Loucy (cell line): ENCODE measurements around the gene CREBRF.
"Not testable (repeated sequence)": the region's sequence is repeated elsewhere in the genome, so short reads cannot be mapped to it uniquely, and the experiment has no call there.

ENCODE experiments used
- H2AFZ ChIP-seq: fragments of 200-600 bp; sonication (generic); 2 replicates; pipeline ENCODE4 v1.6.0; 2016; ENCODE audit warnings: antibody characterized with exemption, mild to moderate bottlenecking, low read length, moderate library complexity
- H3F3A ChIP-seq: fragments of 200-600 bp; 2 replicates; pipeline ENCODE4 v1.6.0; 2016; ENCODE audit warnings: antibody characterized with exemption, low read depth, mild to moderate bottlenecking
- H3K27me3 ChIP-seq: fragments of 200-600 bp; sonication (generic); 2 replicates; pipeline ENCODE4 v1.6.1; 2014; ENCODE audit warnings: low read length, mild to moderate bottlenecking; ENCODE audit not compliant: insufficient read depth, poor library complexity, severe bottlenecking
- H3K36me3 ChIP-seq: fragments of 200-600 bp; sonication (generic); 2 replicates; pipeline ENCODE4 v1.6.1; 2016; ENCODE audit warnings: low read length; ENCODE audit not compliant: insufficient read depth
- H3K4me1 ChIP-seq: fragments of 200-600 bp; sonication (generic); 2 replicates; pipeline ENCODE4 v1.5.1; 2014; ENCODE audit warnings: low read length, mild to moderate bottlenecking; ENCODE audit not compliant: insufficient read depth, poor library complexity, severe bottlenecking
- H3K4me2 ChIP-seq: fragments of 200-600 bp; sonication (generic); 2 replicates; pipeline ENCODE4 v1.6.0; 2014; ENCODE audit warnings: antibody characterized with exemption, low read length, low read depth, mild to moderate bottlenecking; ENCODE audit not compliant: poor library complexity, severe bottlenecking
- H3K4me3 ChIP-seq: fragments of 200-600 bp; sonication (generic); 2 replicates; pipeline ENCODE4 v1.5.1; 2014; ENCODE audit warnings: low read length, mild to moderate bottlenecking, mixed read lengths; ENCODE audit not compliant: poor library complexity, severe bottlenecking
- H3K79me2 ChIP-seq: fragments of 200-600 bp; sonication (generic); 2 replicates; pipeline ENCODE4 v1.6.1; 2014; ENCODE audit warnings: low read length; ENCODE audit not compliant: insufficient read depth
- H3K9ac ChIP-seq: fragments of 200-600 bp; sonication (generic); 2 replicates; pipeline ENCODE4 v1.6.0; 2014; ENCODE audit warnings: mild to moderate bottlenecking, low read depth, low read length, moderate library complexity; ENCODE audit not compliant: poor library complexity, severe bottlenecking
- H3K9me2 ChIP-seq: fragments of 200-600 bp; sonication (generic); replicated peaks from 2 replicates; pipeline ENCODE4 v1.6.1; 2016; ENCODE audit warnings: low read depth, low read length, mixed read lengths
- H3K9me3 ChIP-seq: fragments of 200-600 bp; sonication (generic); 2 replicates; pipeline ENCODE4 v1.6.1; 2014; ENCODE audit warnings: mild to moderate bottlenecking, antibody characterized with exemption, low read length, low read depth; ENCODE audit not compliant: insufficient read depth
- H4K20me1 ChIP-seq: fragments of 200-600 bp; sonication (generic); 2 replicates; pipeline ENCODE4 v1.6.0; 2014; ENCODE audit warnings: antibody characterized with exemption, low read length, mild to moderate bottlenecking; ENCODE audit not compliant: insufficient read depth, poor library complexity, severe bottlenecking
- EZH2phosphoT487 ChIP-seq: fragments of 200-600 bp; IDR thresholded peaks from 2 replicates; pipeline ENCODE4 v1.6.1; 2018; ENCODE audit warnings: antibody characterized with exemption, mild to moderate bottlenecking, moderate library complexity, borderline replicate concordance
- TF ChIP-seq, protein P1 (sequence below): fragments of 200-600 bp; sonication (generic); conservative IDR thresholded peaks from 2 replicates; pipeline ENCODE4 v1.5.1; 2014; ENCODE audit warnings: mild to moderate bottlenecking, antibody characterized with exemption, low read length

The CREBRF gene

DNA sequence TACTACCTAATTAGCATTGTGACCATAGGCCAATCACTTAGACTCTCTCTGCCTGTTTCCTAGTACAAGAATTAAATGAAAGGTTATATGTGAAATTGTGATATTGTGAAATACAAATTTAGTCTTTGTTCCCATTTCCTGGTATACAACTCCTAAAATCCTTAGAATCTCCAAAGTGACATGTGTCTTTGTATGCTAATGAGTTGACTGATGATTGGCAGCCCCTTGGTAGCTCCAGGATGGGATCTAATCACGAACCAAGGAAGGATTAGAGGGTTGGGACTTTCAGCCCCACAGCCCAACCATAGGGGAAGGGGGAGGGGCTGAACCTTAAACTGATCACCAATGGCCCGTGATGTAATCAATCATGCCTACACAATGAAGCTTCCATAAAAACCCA, 41.0 kb upstream of the CREBRF start:
- H3K4me3 ChIP-seq, result no peak overlapping the region
- no peak overlapping the region for H3K4me2 ChIP-seq
- H3F3A ChIP-seq, result no peaks in the 10 kb centered on the region
- no peak for TF ChIP-seq EZH2phosphoT487
- TF ChIP-seq, protein P1, sequence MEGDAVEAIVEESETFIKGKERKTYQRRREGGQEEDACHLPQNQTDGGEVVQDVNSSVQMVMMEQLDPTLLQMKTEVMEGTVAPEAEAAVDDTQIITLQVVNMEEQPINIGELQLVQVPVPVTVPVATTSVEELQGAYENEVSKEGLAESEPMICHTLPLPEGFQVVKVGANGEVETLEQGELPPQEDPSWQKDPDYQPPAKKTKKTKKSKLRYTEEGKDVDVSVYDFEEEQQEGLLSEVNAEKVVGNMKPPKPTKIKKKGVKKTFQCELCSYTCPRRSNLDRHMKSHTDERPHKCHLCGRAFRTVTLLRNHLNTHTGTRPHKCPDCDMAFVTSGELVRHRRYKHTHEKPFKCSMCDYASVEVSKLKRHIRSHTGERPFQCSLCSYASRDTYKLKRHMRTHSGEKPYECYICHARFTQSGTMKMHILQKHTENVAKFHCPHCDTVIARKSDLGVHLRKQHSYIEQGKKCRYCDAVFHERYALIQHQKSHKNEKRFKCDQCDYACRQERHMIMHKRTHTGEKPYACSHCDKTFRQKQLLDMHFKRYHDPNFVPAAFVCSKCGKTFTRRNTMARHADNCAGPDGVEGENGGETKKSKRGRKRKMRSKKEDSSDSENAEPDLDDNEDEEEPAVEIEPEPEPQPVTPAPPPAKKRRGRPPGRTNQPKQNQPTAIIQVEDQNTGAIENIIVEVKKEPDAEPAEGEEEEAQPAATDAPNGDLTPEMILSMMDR, result no peak
- no peaks in the 10 kb centered on the region for H3K9me2 ChIP-seq
- peaks cover 5% of the 10 kb centered on the region for H4K20me1 ChIP-seq
- peaks cover 27% of the 10 kb centered on the region for H3K79me2 ChIP-seq
- no peaks in the 10 kb centered on the region for H3K4me1 ChIP-seq
- H2AFZ ChIP-seq, result no peak overlapping the region
- no peaks in the 10 kb centered on the region for H3K36me3 ChIP-seq
- no peak overlapping the region for H3K9ac ChIP-seq
- H3K9me3 ChIP-seq, result no peaks in the 10 kb centered on the region
- H3K27me3 ChIP-seq, result no peaks in the 10 kb centered on the region

DNA sequence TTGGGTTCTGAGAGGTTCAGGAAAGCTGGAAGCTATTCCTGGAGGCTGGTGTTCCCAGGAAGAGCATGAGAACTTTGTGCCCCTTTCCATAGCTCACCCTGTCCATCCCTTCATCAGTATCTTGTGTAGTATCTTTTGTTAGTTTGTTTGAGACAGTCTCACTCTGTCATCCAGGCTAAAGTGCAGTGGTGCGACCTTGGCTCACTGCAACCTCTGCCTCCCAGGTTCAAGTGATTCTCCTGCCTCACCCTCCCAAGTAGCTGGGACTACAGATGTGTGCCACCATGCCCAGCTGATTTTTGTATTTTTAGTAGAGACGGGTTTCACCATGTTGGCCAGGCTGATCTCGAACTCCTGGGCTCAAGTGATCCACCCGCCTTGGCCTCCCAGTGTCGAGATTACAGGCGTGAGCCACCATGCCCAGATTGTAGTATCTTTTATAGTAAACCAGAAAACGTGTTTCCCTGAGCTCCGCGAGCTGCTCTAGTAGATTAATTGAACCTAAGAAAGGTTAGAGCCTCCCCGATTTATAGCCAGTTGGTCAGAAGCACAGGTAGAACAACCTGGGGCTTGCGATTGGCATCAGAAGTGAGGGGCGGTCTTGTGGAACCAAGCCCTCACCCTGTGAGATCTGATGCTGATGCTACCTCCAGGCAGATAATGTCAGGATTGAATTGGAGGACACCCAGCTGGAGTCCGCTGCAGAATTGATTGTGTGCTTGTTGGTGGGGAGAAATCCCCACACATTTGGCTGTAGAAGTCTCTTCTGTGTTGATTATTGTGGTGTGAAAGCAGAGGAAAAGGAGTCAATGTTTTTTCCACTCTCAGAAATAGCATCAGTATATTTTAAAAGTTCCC, 40.3 kb upstream of the CREBRF start:
- Histone ChIP-seq H3K4me2 (no peak overlapping the region), H3K27me3 (no peaks in the 10 kb centered on the region), H3K9me2 (no peaks in the 10 kb centered on the region), H3K4me1 (no peaks in the 10 kb centered on the region), H3K4me3 (no peak overlapping the region), H3K9me3 (no peaks in the 10 kb centered on the region), H3K9ac (no peak overlapping the region), H3F3A (no peaks in the 10 kb centered on the region), H3K36me3 (peaks cover 4% of the 10 kb centered on the region; the same call in 1 of the 2 replicates), H4K20me1 (peaks cover 5% of the 10 kb centered on the region), H3K79me2 (peaks cover 27% of the 10 kb centered on the region), H2AFZ (no peak overlapping the region)
- no peak for TF ChIP-seq EZH2phosphoT487
- TF ChIP-seq, protein P1, result no peak

DNA sequence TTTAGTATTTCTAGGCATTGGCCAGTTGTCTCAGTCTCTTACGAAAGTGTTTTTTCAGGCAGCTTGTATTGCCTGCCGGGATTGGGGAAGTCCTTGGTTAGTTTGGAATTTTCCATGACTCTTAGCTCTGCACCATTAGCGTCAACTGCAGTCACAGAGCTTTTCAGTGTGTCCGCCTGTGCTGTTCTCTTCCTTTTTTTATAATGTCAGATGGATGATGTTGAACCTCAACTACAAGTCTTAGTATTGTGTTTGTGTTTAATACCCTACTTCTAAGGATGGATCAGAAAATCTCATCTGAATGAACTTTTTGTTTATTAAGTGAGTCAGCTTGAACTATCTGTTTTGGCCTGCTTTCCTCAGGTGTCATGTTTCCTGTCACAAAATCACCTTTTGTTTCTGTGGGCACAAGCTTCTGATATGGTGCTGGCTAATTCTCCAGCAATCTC, 39.5 kb upstream of the CREBRF start:
- H3K4me2 ChIP-seq, result no peak overlapping the region
- H4K20me1 ChIP-seq, result peaks cover 5% of the 10 kb centered on the region
- no peak overlapping the region for H3K9ac ChIP-seq

DNA sequence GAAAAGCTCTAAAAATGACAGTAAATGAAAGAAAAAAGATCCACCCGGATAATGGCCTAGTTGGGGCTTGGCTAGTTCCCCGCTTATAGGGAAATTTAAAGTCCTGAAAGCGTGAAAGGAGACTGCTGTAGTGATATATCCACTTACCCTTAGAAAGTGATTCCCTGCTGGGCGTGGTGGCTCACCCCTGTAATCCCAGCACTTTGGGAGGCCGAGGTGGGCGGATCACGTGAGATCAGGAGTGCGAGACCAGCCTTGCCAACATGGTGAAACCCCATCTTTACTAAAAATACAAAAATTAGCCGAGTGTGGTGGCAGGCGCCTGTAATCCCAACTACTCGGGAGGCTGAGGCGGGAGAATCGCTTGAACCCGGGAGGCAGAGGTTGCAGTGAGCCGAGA, 39.1 kb upstream of the CREBRF start:
- H3K4me2 ChIP-seq, H3F3A ChIP-seq, H3K9ac ChIP-seq, H2AFZ ChIP-seq, H3K9me3 ChIP-seq, H3K4me3 ChIP-seq, H3K9me2 ChIP-seq, H4K20me1 ChIP-seq, H3K4me1 ChIP-seq, H3K27me3 ChIP-seq: not testable (repeated sequence)
- peaks cover 11% of the 10 kb centered on the region; the same call in 1 of the 2 replicates for H3K36me3 ChIP-seq
- peaks cover 21% of the 10 kb centered on the region for H3K79me2 ChIP-seq

More for the DNA sequence above, 39.5 kb upstream of the CREBRF start:
- H3K27me3 ChIP-seq, result no peaks in the 10 kb centered on the region
- H3F3A ChIP-seq, result no peaks in the 10 kb centered on the region
- H2AFZ ChIP-seq, result no peak overlapping the region
- no peaks in the 10 kb centered on the region for H3K4me1 ChIP-seq
- peaks cover 23% of the 10 kb centered on the region for H3K79me2 ChIP-seq
- no peak for TF ChIP-seq EZH2phosphoT487
- TF ChIP-seq, protein P1, result no peak
- no peaks in the 10 kb centered on the region for H3K9me3 ChIP-seq
- no peak overlapping the region for H3K4me3 ChIP-seq
- no peaks in the 10 kb centered on the region for H3K9me2 ChIP-seq
- peaks cover 8% of the 10 kb centered on the region; the same call in 1 of the 2 replicates for H3K36me3 ChIP-seq
